Osteocyte (in vitro differentiated cells): ENCODE results near the gene RASGRP2. TPM values are rescaled to one million over a fixed set of nuclear protein-coding genes. Genes with fewer than 3 reads are reported as not detected.

Experiments used
- DNase-seq: peaks from one replicate; pipeline ENCODE4 v3.0.0; 2021; ENCODE audit warnings: mixed read lengths; ENCODE audit not compliant: unreplicated experiment; ENCODE audit errors: extremely low spot score
- H3K27ac Mint-ChIP-seq: one replicate; pipeline ENCODE4 v1.8.0; 2021; ENCODE audit warnings: mild to moderate bottlenecking, mixed read lengths; ENCODE audit not compliant: unreplicated experiment
- H3K27me3 Mint-ChIP-seq: one replicate; pipeline ENCODE4 v1.8.0; 2021; ENCODE audit warnings: mixed read lengths; ENCODE audit not compliant: unreplicated experiment
- H3K36me3 Mint-ChIP-seq: one replicate; pipeline ENCODE4 v1.8.0; 2021; ENCODE audit warnings: mixed read lengths; ENCODE audit not compliant: unreplicated experiment
- H3K4me1 Mint-ChIP-seq: one replicate; pipeline ENCODE4 v1.8.0; 2021; ENCODE audit warnings: mixed read lengths; ENCODE audit not compliant: unreplicated experiment
- H3K4me3 Mint-ChIP-seq: one replicate; pipeline ENCODE4 v1.8.0; 2021; ENCODE audit warnings: mild to moderate bottlenecking, moderate library complexity, mixed read lengths; ENCODE audit not compliant: unreplicated experiment
- H3K9me3 Mint-ChIP-seq: one replicate; pipeline ENCODE4 v1.8.0; 2021; ENCODE audit warnings: mixed read lengths; ENCODE audit not compliant: unreplicated experiment
- total RNA-seq: library from RNA; stranded (reverse); gene quantifications from 2 replicates; pipeline ENCODE4 v1.2.1, GENCODE V29; 2021
- TF ChIP-seq, protein P1 (sequence below): fragments of 200-600 bp; sonication (generic); IDR thresholded peaks from 2 replicates; pipeline ENCODE4 v1.5.0; 2021; ENCODE audit warnings: antibody characterized with exemption, mild to moderate bottlenecking, moderate library complexity

The RASGRP2 gene
- total RNA-seq, 1 donor from 2014 or later: 10.3 TPM

DNA sequence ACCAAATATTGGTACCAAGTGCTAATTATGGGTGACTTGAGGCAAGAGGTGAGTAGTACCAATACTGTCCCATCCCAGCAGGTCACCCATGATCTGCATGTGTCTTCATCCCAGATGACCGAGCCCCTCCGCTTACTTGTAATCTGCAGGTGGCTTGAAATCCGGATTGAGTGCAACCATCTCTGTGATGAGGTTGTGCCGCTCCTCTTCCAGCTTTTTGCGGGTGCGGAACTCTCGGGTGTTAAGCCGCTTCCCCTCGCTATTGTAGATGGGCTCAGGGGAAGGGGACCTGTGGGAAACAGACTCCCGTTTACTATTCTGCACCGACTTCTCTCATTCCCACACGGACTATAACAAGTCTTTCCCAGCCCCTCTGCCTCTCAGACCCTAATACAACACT, 26.2 kb upstream of the RASGRP2 start:
- Mint-ChIP-seq H3K4me1 (peaks cover 4% of the 10 kb centered on the region), H3K9me3 (no peaks in the 10 kb centered on the region), H3K27me3 (no peaks in the 10 kb centered on the region), H3K27ac (no peak overlapping the region), H3K4me3 (no peak overlapping the region), H3K36me3 (peaks cover 66% of the 10 kb centered on the region)
- no peak for DNase-seq
- TF ChIP-seq, protein P1, sequence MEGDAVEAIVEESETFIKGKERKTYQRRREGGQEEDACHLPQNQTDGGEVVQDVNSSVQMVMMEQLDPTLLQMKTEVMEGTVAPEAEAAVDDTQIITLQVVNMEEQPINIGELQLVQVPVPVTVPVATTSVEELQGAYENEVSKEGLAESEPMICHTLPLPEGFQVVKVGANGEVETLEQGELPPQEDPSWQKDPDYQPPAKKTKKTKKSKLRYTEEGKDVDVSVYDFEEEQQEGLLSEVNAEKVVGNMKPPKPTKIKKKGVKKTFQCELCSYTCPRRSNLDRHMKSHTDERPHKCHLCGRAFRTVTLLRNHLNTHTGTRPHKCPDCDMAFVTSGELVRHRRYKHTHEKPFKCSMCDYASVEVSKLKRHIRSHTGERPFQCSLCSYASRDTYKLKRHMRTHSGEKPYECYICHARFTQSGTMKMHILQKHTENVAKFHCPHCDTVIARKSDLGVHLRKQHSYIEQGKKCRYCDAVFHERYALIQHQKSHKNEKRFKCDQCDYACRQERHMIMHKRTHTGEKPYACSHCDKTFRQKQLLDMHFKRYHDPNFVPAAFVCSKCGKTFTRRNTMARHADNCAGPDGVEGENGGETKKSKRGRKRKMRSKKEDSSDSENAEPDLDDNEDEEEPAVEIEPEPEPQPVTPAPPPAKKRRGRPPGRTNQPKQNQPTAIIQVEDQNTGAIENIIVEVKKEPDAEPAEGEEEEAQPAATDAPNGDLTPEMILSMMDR: no peak

DNA sequence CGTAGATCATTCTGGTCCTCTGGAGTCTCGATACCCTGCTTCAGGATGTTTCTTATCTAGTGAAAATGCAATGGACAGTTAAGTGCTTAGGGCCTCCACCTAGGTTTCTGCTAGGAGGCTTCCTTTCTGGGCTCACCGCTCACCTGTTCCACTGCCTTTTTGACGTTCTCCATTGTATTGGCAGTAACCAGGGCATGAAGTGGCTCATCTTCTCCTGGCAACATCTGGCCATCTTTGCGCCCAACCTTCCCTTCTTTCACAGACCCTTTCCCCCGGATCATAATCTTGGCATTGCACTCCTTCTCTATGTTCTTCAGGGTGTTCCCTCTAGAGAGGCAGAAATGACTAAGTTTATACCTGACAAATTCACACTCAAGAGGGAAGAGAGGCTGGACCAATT, 25.3 kb upstream of the RASGRP2 start:
- H3K27me3 Mint-ChIP-seq: no peaks in the 10 kb centered on the region
- TF ChIP-seq, protein P1: no peak
- H3K9me3 Mint-ChIP-seq: no peaks in the 10 kb centered on the region
- H3K27ac Mint-ChIP-seq: no peak overlapping the region
- H3K4me1 Mint-ChIP-seq: peaks cover 12% of the 10 kb centered on the region
- H3K36me3 Mint-ChIP-seq: peaks cover 70% of the 10 kb centered on the region
- DNase-seq: no peak
- no peak overlapping the region for H3K4me3 Mint-ChIP-seq

DNA sequence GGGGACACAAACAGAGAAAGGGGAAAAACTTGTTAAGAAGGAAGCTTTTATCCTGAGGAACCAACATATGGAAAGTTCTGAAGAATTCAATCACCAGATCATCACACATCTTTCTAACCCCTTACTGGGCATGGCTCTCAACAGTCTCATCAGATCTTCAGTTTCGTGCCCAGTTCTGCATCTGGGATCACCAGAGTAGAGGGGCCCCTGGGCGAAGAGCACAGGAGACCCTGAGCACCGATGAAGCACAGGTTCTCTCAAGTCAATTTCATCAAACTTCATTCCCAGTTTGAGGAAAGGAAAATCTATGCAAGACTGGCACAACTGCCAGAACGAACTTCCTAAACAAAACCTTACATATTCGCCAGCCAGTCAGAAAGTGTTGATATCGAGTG, 24.4 kb upstream of the RASGRP2 start:
- Mint-ChIP-seq H3K36me3 (peaks cover 68% of the 10 kb centered on the region), H3K4me1 (peaks cover 19% of the 10 kb centered on the region), H3K4me3 (no peak overlapping the region), H3K27me3 (no peaks in the 10 kb centered on the region), H3K9me3 (no peaks in the 10 kb centered on the region), H3K27ac (peak overlapping the region; percentile 14)
- DNase-seq: no peak
- TF ChIP-seq, protein P1: no peak

DNA sequence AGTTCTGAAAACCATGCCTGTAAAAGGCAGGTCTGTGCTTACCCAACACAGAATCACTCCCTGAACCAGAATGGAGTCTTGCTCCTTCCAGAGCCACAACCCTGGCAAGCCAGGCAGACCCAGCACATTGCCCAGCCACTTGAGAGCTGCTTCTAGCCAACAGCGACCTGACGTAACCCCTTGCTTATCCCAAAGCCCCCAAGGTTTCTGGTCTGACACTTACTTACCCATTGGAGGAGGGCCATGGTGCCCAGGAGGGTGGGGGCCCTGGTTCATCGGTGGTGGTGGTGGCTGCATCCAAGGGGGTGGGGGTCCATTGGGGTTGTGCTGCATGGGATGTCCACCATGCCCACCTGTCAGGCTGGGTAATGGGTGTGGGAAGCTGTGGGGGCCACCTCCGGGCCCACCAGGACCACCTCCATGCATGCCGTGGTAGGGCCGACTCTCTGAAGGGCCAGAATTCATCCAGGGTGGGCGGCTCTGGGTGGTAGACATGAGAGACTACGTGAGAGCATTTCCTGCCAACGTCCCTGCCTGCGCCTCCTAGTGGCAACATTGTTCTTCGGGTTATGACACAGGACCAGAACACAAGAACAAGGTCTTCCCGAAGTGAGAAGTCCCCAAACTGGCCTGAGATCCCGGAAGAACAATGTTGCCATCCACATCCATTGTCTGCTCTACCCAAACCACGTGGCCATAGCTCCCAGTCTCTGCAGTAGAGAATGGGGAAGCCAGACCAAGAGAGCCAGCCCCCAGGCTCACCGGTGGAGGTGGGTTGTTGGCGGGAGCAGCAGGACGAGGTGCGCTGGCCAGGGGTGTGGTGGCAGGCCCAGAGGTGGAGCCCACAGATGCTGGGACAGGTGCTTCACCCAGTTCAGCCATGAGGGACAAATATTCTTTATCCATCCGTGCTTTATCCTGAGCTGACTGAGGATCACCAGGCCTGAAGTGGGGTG, 23.7 kb upstream of the RASGRP2 start:
- no peak overlapping the region for H3K4me3 Mint-ChIP-seq
- peaks cover 68% of the 10 kb centered on the region for H3K36me3 Mint-ChIP-seq
- no peaks in the 10 kb centered on the region for H3K9me3 Mint-ChIP-seq
- H3K4me1 Mint-ChIP-seq: peaks cover 26% of the 10 kb centered on the region
- H3K27me3 Mint-ChIP-seq: no peaks in the 10 kb centered on the region
- H3K27ac Mint-ChIP-seq: peak overlapping the region; percentile 68
- TF ChIP-seq, protein P1: peak; percentile 81
- DNase-seq: no peak

DNA sequence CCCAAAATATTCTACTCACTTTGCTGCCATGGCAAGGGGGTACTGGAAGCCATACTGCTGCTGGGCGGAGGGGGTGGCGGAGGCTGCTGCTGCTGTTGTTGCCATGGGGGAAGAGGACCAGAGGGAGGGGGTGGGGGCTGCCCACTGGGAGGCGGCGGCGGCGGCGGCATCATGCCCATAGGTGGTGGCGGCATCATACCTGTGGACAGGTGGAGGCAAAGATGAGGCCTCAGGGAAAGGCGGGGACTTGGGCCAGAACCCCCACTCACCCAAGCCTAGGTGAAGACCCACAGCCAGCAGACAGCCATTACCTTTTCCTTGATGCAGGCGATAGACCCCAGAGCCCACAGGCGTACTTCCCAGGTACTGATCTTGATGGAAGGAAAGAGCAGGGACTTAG, 22.9 kb upstream of the RASGRP2 start:
- no peak for DNase-seq
- Mint-ChIP-seq H3K4me1 (peaks cover 31% of the 10 kb centered on the region), H3K4me3 (no peak overlapping the region), H3K27me3 (no peaks in the 10 kb centered on the region), H3K27ac (no peak overlapping the region), H3K9me3 (no peaks in the 10 kb centered on the region), H3K36me3 (peaks cover 67% of the 10 kb centered on the region)
- TF ChIP-seq, protein P1: no peak
